WTC11 (cell line): ENCODE results near the gene CARMIL3. TPM values are rescaled to one million over a fixed set of nuclear protein-coding genes. Genes with fewer than 3 reads are reported as not detected.

Experiments
- ATAC-seq: fragments of 200-7000 bp; cut with Tn5 transposase; 2 replicates; pipeline ENCODE4 v1.10.0; 2021; ENCODE audit warnings: mild to moderate bottlenecking, moderate library complexity
- CTCF ChIA-PET: fragments of 300-600 bp; sonication (Branson Sonifier 250); formaldehyde crosslinking; loops from one replicate; lab custom pipeline; 2021; ENCODE audit warnings: antibody characterized with exemption; lab: Charles Lee
- POLR2A ChIA-PET: fragments of 350-600 bp; sonication (Branson Sonifier 250); formaldehyde crosslinking; loops from one replicate; lab custom pipeline; 2021; ENCODE audit warnings: antibody characterized with exemption; lab: Charles Lee
- DNase-seq: peaks from one replicate; pipeline ENCODE4 v3.0.0; 2021; ENCODE audit warnings: low spot score
- H3K27ac Mint-ChIP-seq: 2 replicates; pipeline ENCODE4 v1.8.0; 2021; ENCODE audit warnings: mixed read lengths
- H3K27me3 Mint-ChIP-seq: 2 replicates; pipeline ENCODE4 v1.8.0; 2021; ENCODE audit warnings: low read depth, mild to moderate bottlenecking, moderate library complexity, mixed read lengths
- H3K36me3 Mint-ChIP-seq: 2 replicates; pipeline ENCODE4 v1.8.0; 2021; ENCODE audit warnings: mixed read lengths
- H3K4me1 Mint-ChIP-seq: 2 replicates; pipeline ENCODE4 v1.8.0; 2022; ENCODE audit warnings: mixed read lengths
- H3K4me3 Mint-ChIP-seq: 2 replicates; pipeline ENCODE4 v1.8.0; 2021; ENCODE audit warnings: mild to moderate bottlenecking, moderate library complexity, mixed read lengths
- H3K9me3 Mint-ChIP-seq: 2 replicates; pipeline ENCODE4 v1.8.0; 2021; ENCODE audit warnings: mixed read lengths
- CDX4 ChIP-seq: fragments of 250-450 bp; sonication (Bioruptor Pico); IDR thresholded peaks from 2 replicates; pipeline ENCODE4 v1.9.0; 2021; ENCODE audit warnings: moderate library complexity, mild to moderate bottlenecking, inconsistent platforms, borderline replicate concordance
- CTCF ChIP-seq: fragments of 200-600 bp; IDR thresholded peaks from 2 replicates; pipeline ENCODE4 v1.8.0; 2022; ENCODE audit warnings: antibody characterized with exemption
- FOXJ3 ChIP-seq: sonication (generic); formaldehyde crosslinking; IDR thresholded peaks from 2 replicates; pipeline ENCODE4 v1.9.0; 2021; ENCODE audit warnings: missing genetic modification reagents, mild to moderate bottlenecking, borderline replicate concordance
- HMGXB4 ChIP-seq: sonication (generic); formaldehyde crosslinking; IDR thresholded peaks from 2 replicates; pipeline ENCODE4 v1.8.1; 2023; ENCODE audit warnings: mild to moderate bottlenecking, moderate library complexity, missing genetic modification reagents
- MYBL2 ChIP-seq: sonication (generic); formaldehyde crosslinking; IDR thresholded peaks from 2 replicates; pipeline ENCODE4 v1.8.1; 2023; ENCODE audit warnings: mild to moderate bottlenecking, moderate library complexity, missing genetic modification reagents
- TCF7 ChIP-seq: sonication (generic); formaldehyde crosslinking; IDR thresholded peaks from 2 replicates; pipeline ENCODE4 v1.8.0; 2022; ENCODE audit warnings: mild to moderate bottlenecking, low read depth, missing genetic modification reagents, moderate library complexity
- TEAD4 ChIP-seq: sonication (generic); formaldehyde crosslinking; IDR thresholded peaks from 2 replicates; pipeline ENCODE4 v1.8.0; 2022; ENCODE audit warnings: mild to moderate bottlenecking, missing genetic modification reagents
- ZBTB43 ChIP-seq: sonication (generic); formaldehyde crosslinking; IDR thresholded peaks from 2 replicates; pipeline ENCODE4 v1.8.1; 2023; ENCODE audit warnings: mild to moderate bottlenecking, missing genetic modification reagents
- ZNF121 ChIP-seq: sonication (generic); formaldehyde crosslinking; IDR thresholded peaks from 2 replicates; pipeline ENCODE4 v1.8.0; 2023; ENCODE audit warnings: missing genetic modification reagents
- ZNF219 ChIP-seq: sonication (generic); formaldehyde crosslinking; IDR thresholded peaks from 2 replicates; pipeline ENCODE4 v1.8.0; 2023; ENCODE audit warnings: missing genetic modification reagents, mild to moderate bottlenecking, borderline replicate concordance
- ZSCAN18 ChIP-seq: fragments of 250-450 bp; sonication (Bioruptor Pico); IDR thresholded peaks from 2 replicates; pipeline ENCODE4 v2.1.2; 2022; ENCODE audit warnings: mild to moderate bottlenecking, moderate library complexity
- total RNA-seq: library from RNA; stranded (reverse); gene quantifications from 3 replicates; pipeline ENCODE4 v1.2.3, GENCODE V29; 2021

CARMIL3 gene
- total RNA-seq, 1 experiment from 2014 or later, result 13.0 TPM

- no peaks in the 10 kb centered on the region for H3K36me3 Mint-ChIP-seq
- no peak for TF ChIP-seq TEAD4 (CRISPR knock-in tag)
- TF ChIP-seq FOXJ3 (CRISPR knock-in tag), result no peak
- no peak for TF ChIP-seq CTCF
- TF ChIP-seq ZBTB43, result no peak
- no peak for TF ChIP-seq ZSCAN18 (CRISPR knock-in tag)
- no peak for TF ChIP-seq HMGXB4
- TF ChIP-seq TCF7, result no peak
- TF ChIP-seq CDX4 (CRISPR knock-in tag), result no peak
- no peak for TF ChIP-seq ZNF121 (CRISPR knock-in tag)
- no peak overlapping the region; the same call in 1 of the 2 replicates for H3K27ac Mint-ChIP-seq
- ATAC-seq (no peak), DNase-seq (no peak)
- ChIA-PET POLR2A (no interaction called here), CTCF (interaction anchor here (1.1 to 2.5 kb wide), 4 partner anchors 14 to 85 kb away, joined by 3 to 17 read pairs (median 10); partner anchors contain the start of genes IRF9 and PCK2)
- H3K9me3 Mint-ChIP-seq, result no peaks in the 10 kb centered on the region
- no peak overlapping the region for H3K4me3 Mint-ChIP-seq
- H3K27me3 Mint-ChIP-seq, result peaks cover 2% of the 10 kb centered on the region
- peaks cover 29% of the 10 kb centered on the region for H3K4me1 Mint-ChIP-seq
Measured at GRCh38 chr14:24076302-24076601, 24.4 kb downstream of the CARMIL3 start.

- no peak for DNase-seq
- Mint-ChIP-seq H3K36me3 (no peaks in the 10 kb centered on the region), H3K27me3 (peaks cover 6% of the 10 kb centered on the region), H3K9me3 (no peaks in the 10 kb centered on the region), H3K27ac (no peak overlapping the region; the same call in 1 of the 2 replicates), H3K4me3 (no peak overlapping the region), H3K4me1 (peaks cover 33% of the 10 kb centered on the region)
- ChIA-PET POLR2A (no interaction called here), CTCF (interaction anchor here (2.1 to 2.5 kb wide), 3 partner anchors 13 to 84 kb away, joined by 6 to 17 read pairs (median 14); partner anchors contain the start of gene IRF9)
- ATAC-seq, result no peak
- TF ChIP-seq ZNF219 (CRISPR knock-in tag), result 0 out of 2 replicates have a peak, but pooled peaks have one; percentile 23
- no peak for TF ChIP-seq MYBL2 (CRISPR knock-in tag)
Measured at GRCh38 chr14:24077086-24077485, 25.3 kb downstream of the CARMIL3 start.

- ATAC-seq (no peak), DNase-seq (no peak)
- H3K9me3 Mint-ChIP-seq, result no peaks in the 10 kb centered on the region
- peaks cover 17% of the 10 kb centered on the region for H3K27me3 Mint-ChIP-seq
- no peak overlapping the region for H3K4me3 Mint-ChIP-seq
- CTCF ChIA-PET, result interaction anchor here (5.2 kb wide), 2 partner anchors 12 to 21 kb away, joined by 57 to 101 read pairs; no protein-coding TSS in a partner anchor
- POLR2A ChIA-PET, result no interaction called here
- no peaks in the 10 kb centered on the region for H3K36me3 Mint-ChIP-seq
- peaks cover 35% of the 10 kb centered on the region for H3K4me1 Mint-ChIP-seq
- no peak for TF ChIP-seq ZSCAN18 (CRISPR knock-in tag)
- H3K27ac Mint-ChIP-seq, result no peak overlapping the region
Measured at GRCh38 chr14:24078146-24078545, 26.3 kb downstream of the CARMIL3 start.
